ENCODE measurements around the gene PLOD3. TPM values are rescaled to one million over a fixed set of nuclear protein-coding genes. Genes with fewer than 3 reads are reported as not detected.

Gene PLOD3
- total RNA-seq, 2 experiments from 2014 or later: 9.2 to 30.5 TPM

DNA sequence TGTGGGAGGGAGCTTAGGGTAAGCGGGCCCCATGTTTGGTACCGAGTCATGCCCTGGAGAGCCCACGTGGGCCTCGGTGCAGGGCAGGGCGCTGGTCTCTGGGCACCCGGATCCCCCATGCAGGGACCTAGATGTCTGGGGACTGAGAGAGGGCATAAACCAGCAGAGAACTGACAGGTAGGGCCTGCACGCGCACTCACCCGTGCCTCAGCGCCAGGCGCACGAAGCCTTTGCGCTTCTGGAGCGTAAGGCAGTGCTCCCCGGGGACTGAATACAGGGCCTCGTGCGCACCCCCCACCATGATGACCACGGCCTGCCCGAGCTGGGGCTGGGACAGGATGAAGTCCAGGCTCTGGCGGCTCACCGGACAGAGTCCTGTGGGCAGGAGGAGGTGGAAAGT, 19.4 kb downstream of the PLOD3 start:
- no peak for DNase-seq (ENCODE audit: low spot score)
- H3K27ac ChIP-seq (ENCODE audit: low read depth, low read length, poor library complexity, severe bottlenecking): no peak overlapping the region
- H3K4me3 ChIP-seq (ENCODE audit: low read depth, low read length, poor library complexity, severe bottlenecking): no peak overlapping the region
- H2AFZ ChIP-seq (ENCODE audit: low read length): no peak overlapping the region
- TF ChIP-seq CTCF (conservative IDR thresholded peaks at IDR 0.05; ENCODE audit: low read length) (no peak), EZH2phosphoT487 (IDR thresholded peaks at IDR 0.05; ENCODE audit: borderline replicate concordance, low read depth, low read length) (no peak)
- no peaks in the 10 kb centered on the region for H3K79me2 ChIP-seq (ENCODE audit: insufficient read depth, low read depth, low read length)
- intact Hi-C loops (cut with micrococcal nuclease; ENCODE audit: unreplicated experiment): no loop called here
- ChIA-PET CTCF (ENCODE audit: unreplicated experiment) (no interaction called here), POLR2A (no interaction called here)
- H3K4me2 ChIP-seq (ENCODE audit: low read length): no peak overlapping the region
- H3K36me3 ChIP-seq (ENCODE audit: insufficient read depth, low read length): no peaks in the 10 kb centered on the region
- H4K20me1 ChIP-seq (ENCODE audit: insufficient read depth, low read length): no peaks in the 10 kb centered on the region
- no peaks in the 10 kb centered on the region for H3K4me1 ChIP-seq (ENCODE audit: insufficient read depth, low read length, poor library complexity, severe bottlenecking)
- BruUV-seq (replicated peaks): no TSS peak
- H3K9me3 ChIP-seq (ENCODE audit: low read length): no peaks in the 10 kb centered on the region
- no peaks in the 10 kb centered on the region for H3K9me2 ChIP-seq (ENCODE audit: insufficient read depth, low read length)

DNA sequence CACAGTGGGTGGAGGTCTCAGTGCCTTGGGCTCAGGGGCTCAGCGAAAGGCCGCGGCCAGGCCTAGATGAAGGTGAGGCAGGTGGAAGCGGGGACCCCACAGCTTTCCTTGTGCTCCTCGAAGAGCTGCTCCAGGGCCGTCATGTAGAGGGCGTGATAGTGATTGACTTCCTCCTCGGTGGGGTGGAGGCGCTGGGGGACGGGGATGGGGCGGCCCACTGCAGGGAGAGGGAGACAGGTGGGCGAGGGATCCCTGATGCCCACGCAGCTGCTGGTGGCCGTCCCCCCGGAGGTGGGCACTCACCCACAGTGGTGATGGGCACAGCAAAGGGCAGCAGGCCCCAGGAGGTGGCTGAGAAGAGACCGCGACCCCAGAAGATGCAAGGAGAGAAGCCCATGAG, 21.5 kb downstream of the PLOD3 start:
- ChIA-PET CTCF (ENCODE audit: unreplicated experiment) (no interaction called here), POLR2A (interaction anchor here (0.7 to 0.8 kb wide), 2 partner anchors 13 to 35 kb away, joined by 3 to 9 read pairs; no protein-coding TSS in a partner anchor)
- no peaks in the 10 kb centered on the region for H3K9me2 ChIP-seq (ENCODE audit: insufficient read depth, low read length)
- no peak overlapping the region for H3K4me2 ChIP-seq (ENCODE audit: low read length)
- no peaks in the 10 kb centered on the region for H3K36me3 ChIP-seq (ENCODE audit: insufficient read depth, low read length)
- no peak for TF ChIP-seq EZH2phosphoT487 (IDR thresholded peaks at IDR 0.05; ENCODE audit: borderline replicate concordance, low read depth, low read length)
- TF ChIP-seq CTCF (conservative IDR thresholded peaks at IDR 0.05; ENCODE audit: low read length): no peak
- H4K20me1 ChIP-seq (ENCODE audit: insufficient read depth, low read length): no peaks in the 10 kb centered on the region
- no peaks in the 10 kb centered on the region for H3K9me3 ChIP-seq (ENCODE audit: low read length)
- BruUV-seq (replicated peaks): no TSS peak
- H3K27ac ChIP-seq (ENCODE audit: low read depth, low read length, poor library complexity, severe bottlenecking): no peak overlapping the region
- no peak for DNase-seq (ENCODE audit: low spot score)
- no peak overlapping the region for H3K4me3 ChIP-seq (ENCODE audit: low read depth, low read length, poor library complexity, severe bottlenecking)
- no peaks in the 10 kb centered on the region for H3K79me2 ChIP-seq (ENCODE audit: insufficient read depth, low read depth, low read length)
- no peaks in the 10 kb centered on the region for H3K4me1 ChIP-seq (ENCODE audit: insufficient read depth, low read length, poor library complexity, severe bottlenecking)
- intact Hi-C loops (cut with micrococcal nuclease; ENCODE audit: unreplicated experiment): no loop called here
- no peak overlapping the region for H2AFZ ChIP-seq (ENCODE audit: low read length)

- Histone ChIP-seq H2AFZ (ENCODE audit: low read length) (no peak overlapping the region), H4K20me1 (ENCODE audit: insufficient read depth, low read length) (no peaks in the 10 kb centered on the region), H3K9me2 (ENCODE audit: insufficient read depth, low read length) (no peaks in the 10 kb centered on the region), H3K4me3 (ENCODE audit: low read depth, low read length, poor library complexity, severe bottlenecking) (no peak overlapping the region), H3K4me1 (ENCODE audit: insufficient read depth, low read length, poor library complexity, severe bottlenecking) (no peaks in the 10 kb centered on the region), H3K36me3 (ENCODE audit: insufficient read depth, low read length) (no peaks in the 10 kb centered on the region), H3K27ac (ENCODE audit: low read depth, low read length, poor library complexity, severe bottlenecking) (no peak overlapping the region), H3K9me3 (ENCODE audit: low read length) (no peaks in the 10 kb centered on the region), H3K79me2 (ENCODE audit: insufficient read depth, low read depth, low read length) (no peaks in the 10 kb centered on the region), H3K4me2 (ENCODE audit: low read length) (no peak overlapping the region)
- no peak for DNase-seq (ENCODE audit: low spot score)
- ChIA-PET POLR2A (no interaction called here), CTCF (ENCODE audit: unreplicated experiment) (no interaction called here)
- intact Hi-C loops (cut with micrococcal nuclease; ENCODE audit: unreplicated experiment): no loop called here
- no TSS peak for BruUV-seq (replicated peaks)
- TF ChIP-seq CTCF (conservative IDR thresholded peaks at IDR 0.05; ENCODE audit: low read length): no peak
- TF ChIP-seq EZH2phosphoT487 (IDR thresholded peaks at IDR 0.05; ENCODE audit: borderline replicate concordance, low read depth, low read length): no peak
These were observed 28.3 kb downstream of the PLOD3 start for GRCh38 chr7:101189109-101189508.
